Loucy (cell line): ENCODE measurements around the gene SLC37A4.

ENCODE experiments used
- H2AFZ ChIP-seq: fragments of 200-600 bp; sonication (generic); 2 replicates; pipeline ENCODE4 v1.6.0; 2016; ENCODE audit warnings: antibody characterized with exemption, mild to moderate bottlenecking, low read length, moderate library complexity
- H3F3A ChIP-seq: fragments of 200-600 bp; 2 replicates; pipeline ENCODE4 v1.6.0; 2016; ENCODE audit warnings: antibody characterized with exemption, low read depth, mild to moderate bottlenecking
- H3K27me3 ChIP-seq: fragments of 200-600 bp; sonication (generic); 2 replicates; pipeline ENCODE4 v1.6.1; 2014; ENCODE audit warnings: low read length, mild to moderate bottlenecking; ENCODE audit not compliant: insufficient read depth, poor library complexity, severe bottlenecking
- H3K36me3 ChIP-seq: fragments of 200-600 bp; sonication (generic); 2 replicates; pipeline ENCODE4 v1.6.1; 2016; ENCODE audit warnings: low read length; ENCODE audit not compliant: insufficient read depth
- H3K4me1 ChIP-seq: fragments of 200-600 bp; sonication (generic); 2 replicates; pipeline ENCODE4 v1.5.1; 2014; ENCODE audit warnings: low read length, mild to moderate bottlenecking; ENCODE audit not compliant: insufficient read depth, poor library complexity, severe bottlenecking
- H3K4me2 ChIP-seq: fragments of 200-600 bp; sonication (generic); 2 replicates; pipeline ENCODE4 v1.6.0; 2014; ENCODE audit warnings: antibody characterized with exemption, low read length, low read depth, mild to moderate bottlenecking; ENCODE audit not compliant: poor library complexity, severe bottlenecking
- H3K4me3 ChIP-seq: fragments of 200-600 bp; sonication (generic); 2 replicates; pipeline ENCODE4 v1.5.1; 2014; ENCODE audit warnings: low read length, mild to moderate bottlenecking, mixed read lengths; ENCODE audit not compliant: poor library complexity, severe bottlenecking
- H3K79me2 ChIP-seq: fragments of 200-600 bp; sonication (generic); 2 replicates; pipeline ENCODE4 v1.6.1; 2014; ENCODE audit warnings: low read length; ENCODE audit not compliant: insufficient read depth
- H3K9ac ChIP-seq: fragments of 200-600 bp; sonication (generic); 2 replicates; pipeline ENCODE4 v1.6.0; 2014; ENCODE audit warnings: mild to moderate bottlenecking, low read depth, low read length, moderate library complexity; ENCODE audit not compliant: poor library complexity, severe bottlenecking
- H3K9me2 ChIP-seq: fragments of 200-600 bp; sonication (generic); replicated peaks from 2 replicates; pipeline ENCODE4 v1.6.1; 2016; ENCODE audit warnings: low read depth, low read length, mixed read lengths
- H3K9me3 ChIP-seq: fragments of 200-600 bp; sonication (generic); 2 replicates; pipeline ENCODE4 v1.6.1; 2014; ENCODE audit warnings: mild to moderate bottlenecking, antibody characterized with exemption, low read length, low read depth; ENCODE audit not compliant: insufficient read depth
- H4K20me1 ChIP-seq: fragments of 200-600 bp; sonication (generic); 2 replicates; pipeline ENCODE4 v1.6.0; 2014; ENCODE audit warnings: antibody characterized with exemption, low read length, mild to moderate bottlenecking; ENCODE audit not compliant: insufficient read depth, poor library complexity, severe bottlenecking
- EZH2phosphoT487 ChIP-seq: fragments of 200-600 bp; IDR thresholded peaks from 2 replicates; pipeline ENCODE4 v1.6.1; 2018; ENCODE audit warnings: antibody characterized with exemption, mild to moderate bottlenecking, moderate library complexity, borderline replicate concordance
- TF ChIP-seq, protein P1 (sequence below): fragments of 200-600 bp; sonication (generic); conservative IDR thresholded peaks from 2 replicates; pipeline ENCODE4 v1.5.1; 2014; ENCODE audit warnings: mild to moderate bottlenecking, antibody characterized with exemption, low read length

SLC37A4 gene

DNA sequence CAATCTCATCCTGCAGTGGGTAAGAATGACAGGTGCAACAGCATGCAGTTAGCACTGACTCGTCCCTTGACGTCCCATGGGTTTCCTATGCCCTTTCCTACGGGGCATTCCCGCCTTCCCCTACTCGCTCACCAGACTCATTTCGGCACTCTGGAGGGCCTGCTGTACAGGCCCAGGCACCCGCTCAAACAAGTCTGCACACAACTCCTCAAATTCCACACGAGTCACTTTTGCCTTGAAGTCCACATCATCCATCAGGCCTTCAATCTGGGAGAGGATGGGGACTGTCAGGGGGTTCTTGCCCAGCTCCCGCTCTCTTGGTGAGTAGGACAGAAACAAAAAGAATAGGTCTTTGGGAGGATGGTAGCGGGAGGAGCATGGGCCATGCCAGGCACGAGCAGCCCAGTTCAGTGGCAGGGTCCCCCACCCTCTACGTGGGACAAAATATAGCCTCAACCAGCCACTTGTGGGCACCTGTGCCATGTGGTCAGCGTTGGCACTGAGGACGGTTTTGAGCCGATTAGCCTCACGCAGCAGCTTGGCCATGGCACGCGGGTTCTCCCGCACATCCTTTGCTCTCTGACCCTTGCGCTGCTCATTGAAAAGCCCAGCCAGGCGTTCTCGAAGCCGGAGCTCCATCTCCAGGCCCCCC, 21.6 kb upstream of the SLC37A4 start:
- TF ChIP-seq, protein P1, sequence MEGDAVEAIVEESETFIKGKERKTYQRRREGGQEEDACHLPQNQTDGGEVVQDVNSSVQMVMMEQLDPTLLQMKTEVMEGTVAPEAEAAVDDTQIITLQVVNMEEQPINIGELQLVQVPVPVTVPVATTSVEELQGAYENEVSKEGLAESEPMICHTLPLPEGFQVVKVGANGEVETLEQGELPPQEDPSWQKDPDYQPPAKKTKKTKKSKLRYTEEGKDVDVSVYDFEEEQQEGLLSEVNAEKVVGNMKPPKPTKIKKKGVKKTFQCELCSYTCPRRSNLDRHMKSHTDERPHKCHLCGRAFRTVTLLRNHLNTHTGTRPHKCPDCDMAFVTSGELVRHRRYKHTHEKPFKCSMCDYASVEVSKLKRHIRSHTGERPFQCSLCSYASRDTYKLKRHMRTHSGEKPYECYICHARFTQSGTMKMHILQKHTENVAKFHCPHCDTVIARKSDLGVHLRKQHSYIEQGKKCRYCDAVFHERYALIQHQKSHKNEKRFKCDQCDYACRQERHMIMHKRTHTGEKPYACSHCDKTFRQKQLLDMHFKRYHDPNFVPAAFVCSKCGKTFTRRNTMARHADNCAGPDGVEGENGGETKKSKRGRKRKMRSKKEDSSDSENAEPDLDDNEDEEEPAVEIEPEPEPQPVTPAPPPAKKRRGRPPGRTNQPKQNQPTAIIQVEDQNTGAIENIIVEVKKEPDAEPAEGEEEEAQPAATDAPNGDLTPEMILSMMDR: no peak
- TF ChIP-seq EZH2phosphoT487: no peak
- Histone ChIP-seq H3K9ac (no peak overlapping the region), H4K20me1 (peaks cover 31% of the 10 kb centered on the region), H3K79me2 (peaks cover 53% of the 10 kb centered on the region), H2AFZ (no peak overlapping the region), H3K27me3 (peaks cover 6% of the 10 kb centered on the region), H3K9me2 (no peaks in the 10 kb centered on the region), H3F3A (no peaks in the 10 kb centered on the region), H3K4me1 (peaks cover 19% of the 10 kb centered on the region), H3K4me2 (no peak overlapping the region), H3K4me3 (no peak overlapping the region), H3K36me3 (peaks cover 78% of the 10 kb centered on the region), H3K9me3 (no peaks in the 10 kb centered on the region)

DNA sequence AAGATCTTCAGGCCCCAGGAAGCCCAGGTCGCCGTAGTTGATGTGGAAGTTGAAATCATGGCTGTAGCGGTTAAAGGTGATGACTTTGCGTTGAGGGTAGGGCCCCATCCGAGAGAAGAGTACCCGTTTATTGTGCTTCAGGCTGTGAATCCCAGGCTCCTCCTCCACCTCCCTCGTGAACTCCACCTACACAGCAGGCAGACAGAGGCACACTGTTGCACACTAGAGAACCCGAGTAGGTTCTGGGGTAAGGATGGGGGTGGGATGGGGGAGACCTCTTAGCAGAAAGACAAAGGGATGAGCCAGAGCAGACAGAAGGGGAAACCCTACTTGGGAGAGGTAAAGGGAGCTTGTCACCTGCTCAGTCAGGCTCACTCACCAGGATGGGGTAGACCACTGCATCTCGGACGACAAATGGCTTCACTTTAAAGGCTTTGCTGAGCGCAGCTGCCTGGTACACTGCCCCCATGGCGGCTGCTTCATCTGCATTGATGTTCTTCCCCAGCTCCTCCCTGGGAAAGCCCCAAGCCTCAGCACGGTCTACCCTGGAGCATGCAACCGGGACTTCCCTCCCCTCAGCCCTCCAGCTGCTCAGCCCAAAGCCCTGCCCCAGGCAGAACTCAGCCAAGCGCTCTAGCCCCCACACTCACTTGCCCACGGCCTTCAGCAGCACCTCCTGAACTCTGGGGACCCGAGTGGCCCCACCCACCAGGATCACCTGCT, 20.9 kb upstream of the SLC37A4 start:
- Histone ChIP-seq H3K4me2 (no peak overlapping the region), H3K9me3 (no peaks in the 10 kb centered on the region), H2AFZ (no peak overlapping the region), H3K79me2 (peaks cover 50% of the 10 kb centered on the region), H3K36me3 (peaks cover 84% of the 10 kb centered on the region), H3K9ac (no peak overlapping the region), H3F3A (no peaks in the 10 kb centered on the region), H4K20me1 (peaks cover 29% of the 10 kb centered on the region), H3K4me1 (peaks cover 19% of the 10 kb centered on the region), H3K9me2 (no peaks in the 10 kb centered on the region), H3K27me3 (peaks cover 3% of the 10 kb centered on the region), H3K4me3 (no peak overlapping the region)
- TF ChIP-seq, protein P1: no peak
- TF ChIP-seq EZH2phosphoT487: no peak

DNA sequence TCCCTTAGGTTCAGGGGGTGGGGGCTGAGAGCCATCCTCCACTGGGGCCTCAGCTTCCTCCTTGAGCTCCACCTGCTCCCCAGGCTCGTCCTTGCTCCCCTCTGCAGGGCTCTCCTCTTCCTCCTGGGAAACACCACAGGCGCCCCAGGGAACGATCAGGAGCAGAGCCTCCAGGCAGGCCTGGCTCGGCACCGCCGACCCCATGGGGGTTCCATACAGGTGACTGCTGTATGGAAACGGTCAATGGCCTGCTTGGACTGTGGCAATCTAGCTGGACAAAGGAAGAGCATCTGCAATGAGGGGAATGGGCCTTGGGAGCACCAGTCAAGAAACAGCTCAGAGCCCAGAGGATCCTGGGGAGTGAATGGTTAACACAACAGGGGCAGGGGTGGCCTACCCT, 18.4 kb upstream of the SLC37A4 start:
- TF ChIP-seq, protein P1: no peak
- TF ChIP-seq EZH2phosphoT487: no peak
- peaks cover 7% of the 10 kb centered on the region for H4K20me1 ChIP-seq
- H3K36me3 ChIP-seq: peaks cover 96% of the 10 kb centered on the region

More for the DNA sequence above, 18.4 kb upstream of the SLC37A4 start:
- peaks cover 2% of the 10 kb centered on the region for H3K4me1 ChIP-seq
- H3K4me3 ChIP-seq: no peak overlapping the region
- no peak overlapping the region for H2AFZ ChIP-seq
- no peaks in the 10 kb centered on the region for H3F3A ChIP-seq
- H3K9ac ChIP-seq: no peak overlapping the region
- H3K9me2 ChIP-seq: no peaks in the 10 kb centered on the region
- H3K79me2 ChIP-seq: peaks cover 25% of the 10 kb centered on the region
- no peaks in the 10 kb centered on the region for H3K27me3 ChIP-seq
- H3K9me3 ChIP-seq: no peaks in the 10 kb centered on the region
- H3K4me2 ChIP-seq: no peak overlapping the region
